Cerebellar cortex (tissue), 1 donor: ENCODE data around the gene CHCHD5.

ENCODE experiments used
- DNase-seq: peaks from one replicate; pipeline ENCODE4 v3.0.0-alpha.2; 2015; ENCODE audit warnings: low spot score

Gene CHCHD5

DNA sequence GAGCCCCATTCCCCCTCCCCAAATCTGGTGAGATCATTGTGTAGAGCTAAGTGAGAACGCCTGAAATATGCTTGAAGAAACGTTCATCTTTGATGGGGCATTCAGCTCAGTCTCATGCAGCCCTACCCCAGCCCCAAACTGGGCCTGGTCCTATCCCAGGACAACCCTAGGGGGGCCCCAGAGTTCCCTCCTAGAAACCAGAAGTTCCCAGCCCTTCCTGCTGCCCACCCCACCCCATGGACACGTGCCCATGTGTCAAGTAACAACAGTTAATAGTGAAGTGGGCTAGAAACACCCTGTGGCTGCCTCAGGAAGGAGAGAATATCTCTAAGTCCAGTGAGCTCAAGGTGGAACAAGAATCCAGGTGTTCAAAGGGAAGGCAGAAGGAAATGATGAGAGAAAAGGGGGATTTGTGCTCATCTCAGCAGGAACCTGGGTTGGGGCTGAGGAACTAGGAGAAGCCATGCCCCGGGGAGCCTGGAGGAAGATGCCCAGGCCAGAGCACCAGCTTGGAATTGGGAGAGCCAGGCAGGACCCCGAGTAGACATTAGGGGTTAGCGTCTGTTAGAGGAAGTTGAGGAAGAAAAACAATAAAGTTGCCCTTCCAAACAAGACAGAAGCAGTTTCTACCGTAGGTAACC lies 41.2 kb downstream of the CHCHD5 start:
- no peak for DNase-seq

DNA sequence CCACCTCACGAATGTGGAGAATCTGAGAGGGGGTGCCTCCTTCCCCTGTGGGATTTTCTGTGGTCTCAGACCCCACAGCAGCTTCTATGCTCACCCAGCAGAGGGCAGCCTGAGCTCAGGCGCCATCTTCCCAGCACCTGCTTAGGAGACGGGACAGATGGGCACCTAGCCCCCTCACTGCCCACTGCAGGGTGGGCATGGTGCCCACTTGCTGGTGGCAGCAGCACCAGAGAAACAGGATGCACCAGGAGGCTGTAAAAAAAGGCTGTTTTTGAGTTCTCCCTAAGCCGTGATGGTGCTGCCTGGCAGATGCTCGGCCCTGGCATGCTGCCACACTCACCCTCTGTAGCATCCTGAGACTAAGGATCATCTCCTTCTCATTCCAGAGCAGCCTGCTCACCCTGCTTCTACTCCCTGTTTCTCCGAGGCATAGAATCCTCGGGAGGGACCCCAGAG lies 42.2 kb downstream of the CHCHD5 start:
- peak; percentile 84 for DNase-seq

- DNase-seq: peak; percentile 37
Measured at GRCh38 chr2:112627060-112628040, 42.9 kb downstream of the CHCHD5 start.

- no peak for DNase-seq
Measured at GRCh38 chr2:112629224-112629623, 44.8 kb downstream of the CHCHD5 start.

GRCh38 chr2:112629823-112630222 lies 45.4 kb downstream of the CHCHD5 start:
- no peak for DNase-seq

- no peak for DNase-seq
Measured at GRCh38 chr2:112630268-112630667, 45.9 kb downstream of the CHCHD5 start.

DNA sequence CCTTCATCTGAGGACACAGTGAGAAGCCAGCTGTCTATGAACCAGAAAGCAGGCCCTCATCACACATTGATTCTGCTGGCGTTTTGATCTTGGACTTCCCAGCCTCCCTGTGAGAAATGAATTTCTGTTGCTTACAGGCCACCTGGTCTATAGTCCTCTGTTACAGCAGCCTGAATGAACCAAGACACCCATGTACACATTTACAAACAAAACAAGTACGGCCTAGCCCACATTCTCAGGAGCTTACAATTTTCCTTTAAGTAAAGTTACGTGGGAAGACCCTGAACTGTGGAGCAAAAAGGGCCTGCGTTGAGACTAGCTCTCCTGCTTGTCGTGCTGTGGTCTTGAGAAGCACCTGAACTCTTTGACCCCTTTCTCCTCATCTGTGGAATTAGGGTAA lies 49.3 kb downstream of the CHCHD5 start:
- DNase-seq: no peak

- no peak for DNase-seq
Measured at GRCh38 chr2:112634153-112634873, 49.9 kb downstream of the CHCHD5 start.

DNA sequence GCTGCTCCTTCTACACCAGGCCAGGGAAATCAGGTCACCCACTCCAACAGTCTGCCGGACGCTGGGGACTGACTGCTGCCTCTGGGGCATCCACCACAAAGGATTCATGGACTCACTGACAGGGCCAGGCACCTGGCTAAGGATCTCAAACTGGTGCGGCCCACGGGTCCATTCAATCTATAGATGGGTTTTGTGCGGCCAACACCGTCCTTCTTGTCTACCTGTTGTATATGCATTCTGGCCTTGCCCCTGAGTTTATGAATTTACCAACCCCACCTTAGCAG lies 50.4 kb downstream of the CHCHD5 start:
- no peak for DNase-seq

GRCh38 chr2:112636605-112637288 lies 52.3 kb downstream of the CHCHD5 start:
- DNase-seq: no peak

GRCh38 chr2:112637289-112637660 lies 52.9 kb downstream of the CHCHD5 start:
- DNase-seq: no peak
